NCI-H226 (cell line): ENCODE measurements around the gene BPIFB6.

Source experiments
- DNase-seq: peaks from one replicate; pipeline ENCODE4 v3.0.0-alpha.2; 2015

The BPIFB6 gene

GRCh38 chr20:33031531-33031930 is at the start of gene BPIFB6:
Gene BPIFB6 (plus strand): TSS chr20:33031648. CDS start chr20:33031648, 0 bp downstream.
- DNase-seq = no peak

DNA sequence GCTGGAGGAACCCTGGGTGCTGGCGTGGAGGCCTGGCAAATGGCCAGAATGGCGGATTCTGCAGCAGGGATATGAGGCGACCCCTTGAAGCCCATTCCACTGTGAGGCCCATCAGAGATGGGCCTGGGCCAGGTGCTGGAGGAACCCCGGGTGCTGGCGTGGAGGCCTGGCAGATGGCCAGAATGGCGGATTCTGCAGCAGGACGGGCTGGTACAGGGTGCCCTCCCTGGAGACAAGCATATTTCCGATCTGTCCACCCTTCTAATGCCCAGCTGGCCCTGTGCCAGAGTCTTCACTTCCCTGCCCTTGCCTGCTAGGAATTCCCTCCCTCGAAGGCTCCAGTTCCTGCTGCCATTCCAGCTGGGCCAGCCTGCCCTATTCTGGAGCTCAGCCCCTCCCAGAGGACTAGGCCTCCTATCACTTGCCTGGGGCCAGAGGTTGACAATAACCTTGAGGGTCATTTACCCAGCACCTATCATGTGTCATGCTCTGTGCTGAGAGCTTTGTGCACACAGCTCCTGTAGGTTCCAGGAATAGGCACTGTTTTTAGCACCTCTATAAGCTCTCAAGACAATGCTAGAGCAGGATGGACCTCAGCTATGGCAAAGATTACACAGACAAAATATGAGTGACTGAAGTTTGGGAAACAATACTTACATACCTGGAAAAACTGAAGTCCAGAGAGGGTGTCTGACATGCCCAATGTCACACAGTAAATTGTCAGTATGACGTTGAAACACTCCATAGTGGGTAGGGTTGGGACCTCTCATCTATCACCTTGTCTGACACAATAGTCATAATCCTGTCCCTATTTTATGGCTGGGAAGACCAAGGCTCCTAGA is 48.6 kb upstream of the BPIFB6 start:
- peak; percentile 43 for DNase-seq

- no peak for DNase-seq
These were observed 47.9 kb upstream of the BPIFB6 start for GRCh38 chr20:32983459-32984112.

- no peak for DNase-seq
These were observed 47.3 kb upstream of the BPIFB6 start for GRCh38 chr20:32984196-32984595.

GRCh38 chr20:32984631-32985354 is 46.7 kb upstream of the BPIFB6 start:
- DNase-seq = no peak

DNA sequence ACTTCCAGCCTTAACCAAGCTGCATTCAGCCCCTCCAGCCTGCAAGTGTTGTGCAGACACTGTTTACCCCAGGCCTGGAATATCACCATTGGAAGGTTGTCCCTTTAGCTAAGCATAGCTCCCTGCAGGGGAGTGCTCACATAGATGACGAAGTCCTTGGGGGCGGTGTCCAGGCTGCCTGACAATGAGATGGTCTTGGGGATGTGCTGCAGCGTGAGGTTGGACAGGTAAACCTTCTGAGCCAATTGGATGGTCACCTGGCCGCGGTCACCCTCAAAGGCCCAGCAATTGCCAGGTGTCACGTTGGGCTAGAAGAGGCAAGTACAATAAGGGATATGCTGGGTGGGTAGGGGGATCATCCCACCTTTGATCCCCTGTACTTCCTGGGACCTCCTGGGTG is 45.9 kb upstream of the BPIFB6 start:
- no peak for DNase-seq

DNA sequence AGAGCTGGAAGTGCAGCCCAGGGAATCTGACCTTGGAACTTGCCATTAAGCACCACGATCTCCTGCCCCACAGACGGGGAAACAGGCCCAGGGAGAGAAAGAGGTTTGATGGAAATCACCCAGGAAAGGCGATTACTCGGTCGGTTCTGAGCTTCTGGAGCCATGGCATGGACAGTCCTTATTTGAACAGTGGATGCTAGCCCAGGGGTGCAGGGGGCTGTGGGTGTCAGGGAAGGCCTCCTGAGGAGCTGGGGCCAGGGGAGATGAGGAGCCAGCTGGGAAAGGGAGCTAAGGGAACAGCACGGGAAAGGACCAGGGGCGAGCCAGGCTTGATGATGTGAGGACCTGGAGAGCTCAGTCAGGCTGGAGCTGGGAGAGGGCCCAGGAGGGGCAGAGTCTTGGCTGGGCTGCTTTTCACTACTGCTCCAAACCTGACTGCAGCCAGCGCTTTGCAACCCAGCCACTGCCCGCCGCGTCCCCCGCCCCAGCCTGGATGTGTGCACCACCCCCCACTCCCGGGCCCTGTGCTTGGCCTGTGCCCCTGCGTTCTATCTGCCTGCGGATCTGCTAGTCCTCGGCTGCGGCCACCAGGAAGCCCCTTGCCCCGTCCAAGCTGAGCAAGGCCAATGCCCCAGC is 45.0 kb upstream of the BPIFB6 start:
- no peak for DNase-seq

DNA sequence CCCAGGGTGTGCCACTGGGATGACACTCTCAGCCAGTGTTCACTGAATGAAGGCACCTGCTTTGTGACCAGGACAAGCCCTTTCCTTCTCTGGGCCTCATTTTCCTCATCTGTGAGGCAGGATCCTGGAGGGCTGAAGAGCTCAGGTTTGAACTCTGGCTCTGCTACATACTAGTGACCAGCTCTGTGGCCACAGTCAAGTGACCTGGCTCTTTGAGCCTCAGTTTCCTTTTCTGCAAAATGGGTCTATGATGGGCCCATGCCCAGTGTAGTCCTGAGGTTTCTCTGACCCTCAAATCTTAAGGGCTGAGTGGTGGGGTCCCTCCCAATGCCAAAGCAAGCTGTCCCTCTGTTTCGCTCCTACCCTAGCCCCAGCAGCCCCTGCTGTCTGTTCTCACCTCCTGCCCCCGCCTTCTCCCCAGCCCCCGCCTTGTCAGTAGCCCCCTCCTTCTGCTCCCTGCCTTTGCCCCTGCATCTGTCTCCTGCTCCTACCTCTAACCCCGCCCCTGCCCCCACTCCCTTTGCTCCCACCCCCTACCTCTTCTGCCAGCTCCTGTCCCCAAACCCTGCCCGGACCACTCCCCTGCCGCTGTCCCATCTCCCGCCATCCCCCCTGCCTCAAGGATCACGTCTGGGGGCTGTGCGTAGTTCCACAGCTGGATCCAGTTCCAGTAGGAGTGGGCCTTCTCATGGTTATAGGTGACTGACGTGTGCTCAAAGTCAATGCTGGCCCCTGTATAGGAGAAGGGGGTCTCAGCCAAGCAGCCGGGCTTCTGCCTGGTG is 44.2 kb upstream of the BPIFB6 start:
- DNase-seq = no peak

- no peak for DNase-seq
These were observed 43.4 kb upstream of the BPIFB6 start for GRCh38 chr20:32988008-32988407.

- DNase-seq = no peak
These were observed 41.8 kb upstream of the BPIFB6 start for GRCh38 chr20:32989507-32990283.

GRCh38 chr20:32990426-32990825 is 41.0 kb upstream of the BPIFB6 start:
- no peak for DNase-seq

- DNase-seq = no peak
These were observed 40.1 kb upstream of the BPIFB6 start for GRCh38 chr20:32991383-32991782.

GRCh38 chr20:32991792-32992641 is 39.4 kb upstream of the BPIFB6 start:
- no peak for DNase-seq

- DNase-seq = no peak
These were observed 37.9 kb upstream of the BPIFB6 start for GRCh38 chr20:32993496-32994050.

GRCh38 chr20:32995802-32996201 is 35.6 kb upstream of the BPIFB6 start:
- DNase-seq = no peak

GRCh38 chr20:32997431-32997830 is 34.0 kb upstream of the BPIFB6 start:
- DNase-seq = no peak

- DNase-seq = peak; percentile 31
These were observed 31.7 kb upstream of the BPIFB6 start for GRCh38 chr20:32999603-33000250.

GRCh38 chr20:33000802-33001466 is 30.5 kb upstream of the BPIFB6 start:
- no peak for DNase-seq
